ENCODE data around the gene MVB12B.

MVB12B gene

DNA sequence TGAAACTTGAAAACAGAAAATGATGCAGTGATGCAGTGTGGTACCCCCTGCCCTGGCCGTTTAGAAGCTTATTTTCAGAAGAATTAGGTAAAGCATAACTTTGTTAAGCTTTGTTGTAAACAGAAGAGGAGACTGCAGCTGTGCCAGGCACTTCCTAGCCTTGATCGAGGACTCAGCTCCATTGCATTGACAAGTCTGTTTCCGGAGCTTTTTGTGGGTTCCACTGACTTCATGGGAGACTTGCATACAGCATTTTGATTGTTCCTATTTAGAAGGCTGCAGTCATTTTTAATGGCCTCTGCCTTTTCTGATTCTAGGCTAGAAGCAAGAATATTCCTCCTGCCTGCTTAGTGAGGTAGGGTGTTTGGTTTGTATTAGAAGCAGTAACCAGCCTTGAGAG is 12.3 kb downstream of the MVB12B start:
- Histone ChIP-seq H3K36me3 (ENCODE audit: control insufficient read depth, insufficient read depth, low read length) (no peaks in the 10 kb centered on the region), H3K4me1 (ENCODE audit: control insufficient read depth, insufficient read depth, low read length) (peaks cover 10% of the 10 kb centered on the region), H3K4me3 (ENCODE audit: low read length) (no peak overlapping the region), H3K27me3 (ENCODE audit: control insufficient read depth, insufficient read depth, low read length) (no peaks in the 10 kb centered on the region), H3K9ac (ENCODE audit: low read length) (no peak overlapping the region), H3K9me3 (ENCODE audit: control insufficient read depth, low read length) (no peaks in the 10 kb centered on the region)

DNA sequence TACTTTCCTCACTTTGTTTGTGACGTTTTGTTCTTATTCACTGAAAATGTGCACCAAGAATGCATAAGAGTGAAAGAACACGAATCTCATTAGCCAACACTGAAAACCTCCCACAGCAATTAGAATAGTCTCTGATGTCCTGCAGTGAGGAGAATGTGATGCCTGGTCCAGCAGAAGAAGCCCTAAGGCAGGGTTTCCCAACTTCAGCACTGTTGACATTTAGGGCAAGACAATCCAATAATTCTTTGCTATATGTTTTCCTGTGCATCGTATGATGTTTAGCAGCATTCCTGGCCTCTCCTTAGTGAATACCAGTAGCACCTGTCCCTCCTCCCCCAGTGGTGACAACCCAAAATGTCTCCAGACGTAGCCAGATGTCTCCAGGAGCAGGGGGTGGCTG is 14.8 kb downstream of the MVB12B start:
- no peak overlapping the region for H3K9ac ChIP-seq (ENCODE audit: low read length)
- no peaks in the 10 kb centered on the region for H3K36me3 ChIP-seq (ENCODE audit: control insufficient read depth, insufficient read depth, low read length)
- H3K4me1 ChIP-seq (ENCODE audit: control insufficient read depth, insufficient read depth, low read length) = no peaks in the 10 kb centered on the region

DNA sequence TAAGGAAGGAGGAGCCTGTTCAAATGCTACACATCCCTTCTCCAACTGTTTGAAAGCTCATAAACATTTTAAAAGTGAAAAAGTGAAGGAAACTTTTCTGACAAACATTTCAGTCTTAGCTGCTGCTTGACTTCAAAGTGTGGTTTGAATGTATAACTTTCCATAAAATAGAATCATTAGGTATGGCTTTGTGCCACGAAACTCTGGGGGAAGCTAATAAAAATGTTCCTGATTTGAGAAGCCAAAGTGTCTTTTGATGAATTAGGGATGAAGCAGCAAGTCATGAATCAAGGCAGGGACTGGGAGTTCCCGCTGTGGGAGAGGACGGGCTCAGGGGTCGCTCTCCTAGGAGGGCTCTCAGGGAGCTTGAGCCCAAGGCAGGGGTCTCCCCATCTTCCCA is 15.3 kb downstream of the MVB12B start:
- Histone ChIP-seq H3K9me3 (ENCODE audit: control insufficient read depth, low read length) (no peaks in the 10 kb centered on the region), H3K27me3 (ENCODE audit: control insufficient read depth, insufficient read depth, low read length) (no peaks in the 10 kb centered on the region), H3K9ac (ENCODE audit: low read length) (no peak overlapping the region), H3K36me3 (ENCODE audit: control insufficient read depth, insufficient read depth, low read length) (no peaks in the 10 kb centered on the region), H3K4me3 (ENCODE audit: low read length) (no peak overlapping the region), H3K4me1 (ENCODE audit: control insufficient read depth, insufficient read depth, low read length) (no peaks in the 10 kb centered on the region)

More for the DNA sequence above, 14.8 kb downstream of the MVB12B start:
- no peaks in the 10 kb centered on the region for H3K9me3 ChIP-seq (ENCODE audit: control insufficient read depth, low read length)
- no peak overlapping the region for H3K4me3 ChIP-seq (ENCODE audit: low read length)
- no peaks in the 10 kb centered on the region for H3K27me3 ChIP-seq (ENCODE audit: control insufficient read depth, insufficient read depth, low read length)

DNA sequence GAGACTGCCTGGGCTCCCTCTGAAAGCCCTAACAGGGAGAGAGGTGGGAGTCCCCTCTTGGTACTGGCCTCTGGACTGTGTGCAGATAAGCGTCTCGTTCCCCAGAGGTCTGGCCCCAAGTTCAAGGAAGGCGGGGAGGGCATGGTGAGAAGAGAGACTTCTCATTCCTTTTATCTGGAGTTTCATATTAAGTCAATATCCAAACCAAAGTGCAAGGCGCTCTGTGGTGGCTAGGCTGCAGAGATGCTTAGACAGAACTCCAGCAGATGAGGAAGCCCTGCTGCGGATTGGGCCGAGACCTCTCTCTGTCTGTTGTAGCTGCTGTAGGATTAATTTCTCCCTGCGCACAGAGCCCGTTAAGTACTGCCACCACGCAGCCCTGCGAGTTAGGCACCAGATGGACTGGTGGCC is 16.0 kb downstream of the MVB12B start:
- no peak overlapping the region for H3K9ac ChIP-seq (ENCODE audit: low read length)
- H3K27me3 ChIP-seq (ENCODE audit: control insufficient read depth, insufficient read depth, low read length) = no peaks in the 10 kb centered on the region
- H3K36me3 ChIP-seq (ENCODE audit: control insufficient read depth, insufficient read depth, low read length) = no peaks in the 10 kb centered on the region
- H3K4me3 ChIP-seq (ENCODE audit: low read length) = no peak overlapping the region
- no peaks in the 10 kb centered on the region for H3K9me3 ChIP-seq (ENCODE audit: control insufficient read depth, low read length)
- no peaks in the 10 kb centered on the region for H3K4me1 ChIP-seq (ENCODE audit: control insufficient read depth, insufficient read depth, low read length)

DNA sequence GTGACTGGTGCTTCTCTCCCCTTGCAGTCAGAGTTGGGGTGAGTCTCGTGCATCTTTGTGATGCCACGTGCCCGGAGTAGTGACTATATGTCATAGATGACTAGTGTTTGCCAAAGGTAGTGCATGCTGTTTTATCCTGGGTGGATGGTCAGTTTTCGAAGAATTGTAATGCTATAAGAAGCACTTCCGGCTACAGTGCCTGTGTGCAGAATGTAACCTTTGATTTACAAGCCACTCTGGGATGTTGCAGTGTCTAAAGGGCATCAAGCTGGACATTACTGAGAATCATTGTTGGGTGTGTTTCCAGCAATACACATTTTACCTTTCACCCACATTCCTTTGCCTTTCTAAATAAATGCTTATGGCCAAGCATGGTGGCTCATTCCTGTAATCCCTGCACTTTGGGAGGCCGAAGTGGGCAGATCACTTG is 16.7 kb downstream of the MVB12B start:
- Histone ChIP-seq H3K4me3 (ENCODE audit: low read length) (no peak overlapping the region), H3K9ac (ENCODE audit: low read length) (no peak overlapping the region), H3K9me3 (ENCODE audit: control insufficient read depth, low read length) (no peaks in the 10 kb centered on the region), H3K27me3 (ENCODE audit: control insufficient read depth, insufficient read depth, low read length) (no peaks in the 10 kb centered on the region), H3K36me3 (ENCODE audit: control insufficient read depth, insufficient read depth, low read length) (no peaks in the 10 kb centered on the region), H3K4me1 (ENCODE audit: control insufficient read depth, insufficient read depth, low read length) (no peaks in the 10 kb centered on the region)

DNA sequence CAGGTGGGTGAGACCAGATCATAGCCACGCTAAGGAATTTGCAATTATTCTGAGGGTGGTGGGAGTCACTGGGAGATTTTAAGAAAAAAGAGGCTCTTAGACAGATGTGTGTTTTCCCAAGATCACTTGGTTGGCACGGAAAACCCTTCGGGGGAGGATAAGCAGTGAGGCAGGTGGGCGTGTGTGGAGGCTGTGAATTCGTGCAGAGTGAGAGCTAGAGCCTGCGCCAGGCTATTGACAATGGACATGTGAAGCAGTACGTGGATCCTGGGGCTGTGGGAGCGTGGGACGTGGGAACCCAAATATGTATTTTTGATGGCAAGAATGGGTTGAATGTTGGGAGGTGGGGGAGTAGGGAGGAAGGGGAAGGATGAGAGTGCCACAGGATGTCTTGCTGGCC is 19.4 kb downstream of the MVB12B start:
- H3K27me3 ChIP-seq (ENCODE audit: control insufficient read depth, insufficient read depth, low read length) = no peaks in the 10 kb centered on the region
- H3K4me1 ChIP-seq (ENCODE audit: control insufficient read depth, insufficient read depth, low read length) = peaks cover 4% of the 10 kb centered on the region
- H3K4me3 ChIP-seq (ENCODE audit: low read length) = no peak overlapping the region
- H3K36me3 ChIP-seq (ENCODE audit: control insufficient read depth, insufficient read depth, low read length) = no peaks in the 10 kb centered on the region
- H3K9ac ChIP-seq (ENCODE audit: low read length) = no peak overlapping the region
- H3K9me3 ChIP-seq (ENCODE audit: control insufficient read depth, low read length) = no peaks in the 10 kb centered on the region

DNA sequence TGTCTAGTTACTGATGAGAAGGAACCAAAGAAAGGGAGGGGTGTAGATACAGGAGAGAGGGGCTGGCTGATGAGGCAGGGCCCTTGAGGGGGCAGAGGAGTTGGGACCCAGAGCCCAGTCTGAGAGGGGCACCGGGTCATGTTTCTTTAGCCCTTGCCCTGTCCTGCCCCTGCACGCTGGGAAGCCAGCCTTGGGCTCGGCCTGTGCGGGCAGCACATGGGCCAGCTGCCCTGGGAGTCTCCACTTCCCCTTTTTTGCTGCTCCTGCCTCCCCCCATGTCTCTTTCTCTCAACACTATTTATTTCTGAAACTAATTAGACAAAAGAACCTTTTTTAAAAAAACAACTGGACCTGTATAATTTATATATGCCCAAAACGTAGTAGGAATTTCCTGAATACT is 20.5 kb downstream of the MVB12B start:
- Histone ChIP-seq H3K27me3 (ENCODE audit: control insufficient read depth, insufficient read depth, low read length) (no peaks in the 10 kb centered on the region), H3K4me3 (ENCODE audit: low read length) (no peak overlapping the region), H3K9ac (ENCODE audit: low read length) (no peak overlapping the region), H3K36me3 (ENCODE audit: control insufficient read depth, insufficient read depth, low read length) (no peaks in the 10 kb centered on the region), H3K4me1 (ENCODE audit: control insufficient read depth, insufficient read depth, low read length) (peaks cover 4% of the 10 kb centered on the region), H3K9me3 (ENCODE audit: control insufficient read depth, low read length) (no peaks in the 10 kb centered on the region)

DNA sequence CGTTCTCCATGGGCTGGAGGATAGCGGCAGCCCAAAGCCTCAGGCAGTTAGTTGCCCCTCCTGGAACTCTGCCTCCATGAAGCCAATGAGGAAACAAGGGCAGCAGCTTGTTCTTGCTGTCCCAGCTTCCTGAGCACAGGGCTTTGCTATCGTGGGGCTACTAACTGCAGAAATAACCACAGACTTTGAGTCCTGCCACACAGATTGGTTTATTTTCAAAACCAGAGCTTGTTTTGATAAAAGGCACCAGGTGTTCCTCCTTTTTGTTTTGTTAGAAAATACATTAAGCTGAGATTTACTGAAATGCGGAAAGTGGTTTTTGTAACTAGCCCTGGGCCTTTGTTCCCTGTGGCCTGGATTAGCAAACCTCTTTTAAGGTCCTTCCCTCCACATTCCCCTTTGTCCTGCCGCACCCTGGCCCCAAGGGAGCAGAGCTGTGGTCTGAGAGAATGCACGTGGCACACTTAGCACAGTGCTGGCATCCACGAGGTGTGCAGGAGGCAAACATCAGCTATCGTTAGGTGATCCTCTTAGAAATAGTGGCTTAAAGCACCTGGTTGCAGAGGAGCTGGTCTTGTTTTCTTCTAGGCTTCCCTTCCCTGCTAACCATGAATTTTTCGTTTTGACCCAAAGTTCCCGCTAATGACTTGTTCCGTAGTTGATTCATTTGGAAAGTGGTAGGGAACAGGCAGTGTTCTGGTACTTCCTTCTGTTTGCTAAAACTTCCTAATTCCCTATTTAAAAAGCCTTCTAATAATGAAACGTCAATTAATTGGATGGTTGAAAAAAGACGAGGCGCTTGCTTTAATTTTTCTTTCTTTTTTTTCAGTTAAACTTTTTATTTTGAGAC is 21.5 kb downstream of the MVB12B start:
- H3K4me3 ChIP-seq (ENCODE audit: low read length) = no peak overlapping the region
- H3K9ac ChIP-seq (ENCODE audit: low read length) = no peak overlapping the region
- H3K36me3 ChIP-seq (ENCODE audit: control insufficient read depth, insufficient read depth, low read length) = no peaks in the 10 kb centered on the region
- peaks cover 4% of the 10 kb centered on the region for H3K4me1 ChIP-seq (ENCODE audit: control insufficient read depth, insufficient read depth, low read length)
- no peaks in the 10 kb centered on the region for H3K9me3 ChIP-seq (ENCODE audit: control insufficient read depth, low read length)
- H3K27me3 ChIP-seq (ENCODE audit: control insufficient read depth, insufficient read depth, low read length) = no peaks in the 10 kb centered on the region

DNA sequence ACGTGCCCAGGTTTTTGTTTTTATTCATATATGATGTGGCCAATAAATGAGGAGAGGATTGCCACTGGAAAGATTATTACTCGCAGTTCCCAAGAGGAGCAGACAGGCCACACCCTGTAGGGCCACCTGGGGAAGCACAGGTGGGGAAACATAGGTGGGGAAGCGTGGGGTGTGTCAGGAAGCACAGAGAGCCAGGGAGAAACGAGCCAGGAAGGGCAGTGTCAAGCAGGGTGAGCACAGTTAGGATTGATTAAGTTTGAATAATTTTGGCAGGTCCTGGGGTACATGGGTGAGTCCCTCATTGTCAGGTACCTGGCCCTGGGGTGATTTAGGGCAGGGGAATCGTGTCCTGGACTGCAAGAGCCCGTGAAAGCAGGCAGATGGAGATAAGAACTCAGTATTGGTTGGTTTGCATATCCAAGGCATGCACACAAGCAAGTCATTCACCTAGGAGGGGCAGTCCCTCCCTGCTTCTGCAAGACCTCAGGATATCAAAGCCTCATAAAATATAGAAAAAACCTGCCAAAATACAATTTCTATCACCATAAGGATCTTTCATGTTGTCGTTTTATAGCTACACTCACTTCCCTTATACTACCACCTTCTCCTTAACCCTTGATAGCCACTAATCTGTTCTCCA is 22.4 kb downstream of the MVB12B start:
- Histone ChIP-seq H3K9me3 (ENCODE audit: control insufficient read depth, low read length) (no peaks in the 10 kb centered on the region), H3K4me1 (ENCODE audit: control insufficient read depth, insufficient read depth, low read length) (peaks cover 4% of the 10 kb centered on the region), H3K36me3 (ENCODE audit: control insufficient read depth, insufficient read depth, low read length) (no peaks in the 10 kb centered on the region), H3K4me3 (ENCODE audit: low read length) (no peak overlapping the region), H3K27me3 (ENCODE audit: control insufficient read depth, insufficient read depth, low read length) (no peaks in the 10 kb centered on the region), H3K9ac (ENCODE audit: low read length) (no peak overlapping the region)

DNA sequence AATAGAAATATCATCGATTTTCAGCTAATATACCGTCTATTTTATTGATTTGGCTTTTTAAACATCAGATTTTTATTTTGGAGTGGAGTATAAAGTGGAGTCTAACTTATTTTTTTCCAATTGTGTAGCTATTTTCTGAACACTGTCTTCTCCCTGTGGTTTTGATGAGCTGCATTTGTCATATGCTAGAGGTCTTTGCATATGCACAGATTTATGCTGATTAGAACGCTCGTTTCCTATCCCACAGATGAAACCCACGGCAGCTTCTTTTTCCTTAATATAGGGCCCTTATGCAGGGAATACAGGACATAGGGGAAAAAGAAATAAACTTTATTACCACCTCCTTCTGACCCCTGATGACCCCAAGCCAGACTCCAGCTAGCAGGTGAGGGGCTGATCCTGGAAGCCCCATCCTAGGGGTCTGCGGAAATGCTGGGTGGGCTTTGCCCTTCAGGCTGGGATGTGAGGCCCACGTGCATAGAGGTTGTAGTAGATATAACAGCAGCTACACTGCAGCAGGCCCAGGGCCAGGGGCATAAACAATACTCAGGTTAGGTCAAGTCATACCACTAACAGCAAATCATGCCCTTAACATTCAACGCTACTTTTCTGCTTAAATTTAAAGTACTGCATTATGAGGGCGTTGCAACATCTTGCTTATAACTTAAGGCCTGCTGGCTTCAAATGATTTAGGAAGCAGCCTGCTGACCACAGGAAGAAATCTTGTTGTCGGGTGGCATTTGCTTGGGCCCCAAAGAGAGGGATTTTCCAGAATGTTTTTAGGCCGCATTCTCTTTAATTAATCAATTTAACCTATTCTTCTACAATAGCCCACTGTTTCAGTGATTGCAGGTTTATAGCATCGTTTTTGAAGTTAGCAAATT is 28.5 kb downstream of the MVB12B start:
- H3K27me3 ChIP-seq (ENCODE audit: control insufficient read depth, insufficient read depth, low read length) = no peaks in the 10 kb centered on the region
- H3K9ac ChIP-seq (ENCODE audit: low read length) = no peak overlapping the region
- no peaks in the 10 kb centered on the region for H3K36me3 ChIP-seq (ENCODE audit: control insufficient read depth, insufficient read depth, low read length)
- no peak overlapping the region for H3K4me3 ChIP-seq (ENCODE audit: low read length)
- H3K4me1 ChIP-seq (ENCODE audit: control insufficient read depth, insufficient read depth, low read length) = no peaks in the 10 kb centered on the region
- no peaks in the 10 kb centered on the region for H3K9me3 ChIP-seq (ENCODE audit: control insufficient read depth, low read length)

DNA sequence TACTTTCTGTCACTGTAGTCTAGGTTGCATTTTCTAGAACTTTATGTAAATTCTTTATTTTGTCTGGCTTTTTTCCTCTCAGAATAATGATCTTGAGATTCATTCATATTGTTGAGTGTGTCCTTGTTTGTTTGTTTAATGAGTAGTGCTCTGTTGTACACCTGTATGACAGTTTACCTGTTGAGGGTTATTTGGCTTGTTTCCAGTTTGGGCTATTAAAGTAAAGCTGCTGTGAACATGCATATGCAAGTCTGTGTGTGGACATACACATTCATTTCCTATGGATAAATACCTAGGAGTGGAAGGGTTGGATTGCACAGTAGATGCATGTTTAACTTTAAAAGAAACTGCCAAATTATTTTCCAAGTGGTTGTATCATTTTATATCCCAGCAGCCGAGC is 30.4 kb downstream of the MVB12B start:
- no peaks in the 10 kb centered on the region for H3K27me3 ChIP-seq (ENCODE audit: control insufficient read depth, insufficient read depth, low read length)
- no peaks in the 10 kb centered on the region for H3K36me3 ChIP-seq (ENCODE audit: control insufficient read depth, insufficient read depth, low read length)
- no peak overlapping the region for H3K9ac ChIP-seq (ENCODE audit: low read length)
- H3K4me1 ChIP-seq (ENCODE audit: control insufficient read depth, insufficient read depth, low read length) = no peaks in the 10 kb centered on the region
- no peaks in the 10 kb centered on the region for H3K9me3 ChIP-seq (ENCODE audit: control insufficient read depth, low read length)
- no peak overlapping the region for H3K4me3 ChIP-seq (ENCODE audit: low read length)

DNA sequence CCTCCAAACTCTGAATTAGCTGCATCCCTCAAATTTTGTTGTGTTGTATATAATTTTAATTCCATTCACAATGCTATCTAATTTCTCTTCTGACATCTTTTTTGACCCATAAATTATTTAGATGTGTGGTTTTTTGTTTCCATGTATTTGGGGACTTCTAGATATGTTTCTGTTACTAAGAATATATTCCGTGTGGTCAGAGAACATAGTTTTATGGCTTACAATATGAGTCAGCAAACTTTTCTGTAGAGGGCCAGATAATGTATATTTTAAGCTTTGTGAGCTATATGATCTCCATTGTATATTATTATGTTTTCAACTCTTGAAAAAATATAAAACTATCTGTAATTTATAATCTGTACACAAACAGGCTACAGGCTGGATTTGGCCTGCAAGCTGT is 33.4 kb downstream of the MVB12B start:
- no peaks in the 10 kb centered on the region for H3K27me3 ChIP-seq (ENCODE audit: control insufficient read depth, insufficient read depth, low read length)
- H3K4me3 ChIP-seq (ENCODE audit: low read length) = no peak overlapping the region
- H3K9ac ChIP-seq (ENCODE audit: low read length) = no peak overlapping the region
- no peaks in the 10 kb centered on the region for H3K36me3 ChIP-seq (ENCODE audit: control insufficient read depth, insufficient read depth, low read length)
- H3K4me1 ChIP-seq (ENCODE audit: control insufficient read depth, insufficient read depth, low read length) = no peaks in the 10 kb centered on the region
- no peaks in the 10 kb centered on the region for H3K9me3 ChIP-seq (ENCODE audit: control insufficient read depth, low read length)
